HL-60 (cell line): ENCODE measurements around the gene ETF1.

Experiments
- DNase-seq, 2 experiments: peaks; one replicate each; pipeline ENCODE4 v3.0.0-alpha.2; 2010 to 2020; ENCODE audit warnings: low read depth in 1 of 2, low spot score in 1 of 2
- H3K27ac ChIP-seq: fragments of 250-450 bp; sonication (Bioruptor Pico); replicated peaks from 2 replicates; pipeline ENCODE4 v1.5.1; 2020; ENCODE audit warnings: mild to moderate bottlenecking, moderate library complexity
- H3K27me3 ChIP-seq: fragments of 250-450 bp; sonication (Bioruptor Pico); 2 replicates; pipeline ENCODE4 v1.5.1; 2021; ENCODE audit warnings: mild to moderate bottlenecking, moderate library complexity; ENCODE audit not compliant: insufficient read depth, poor library complexity, severe bottlenecking
- H3K4me3 ChIP-seq: replicated peaks from 2 replicates; pipeline ENCODE4 v1.5.1; 2011; ENCODE audit warnings: mild to moderate bottlenecking, control low read depth, low read length; ENCODE audit not compliant: insufficient read depth
- GABPA ChIP-seq: IDR thresholded peaks from 2 replicates; pipeline ENCODE4 v1.6.1; 2012; ENCODE audit warnings: low read depth
- POLR2AphosphoS5 ChIP-seq: IDR thresholded peaks from 2 replicates; pipeline ENCODE4 v1.6.1; 2012; ENCODE audit warnings: low read depth
- REST ChIP-seq: IDR thresholded peaks from 2 replicates; pipeline ENCODE4 v1.6.1; 2012; ENCODE audit warnings: low read depth; ENCODE audit not compliant: insufficient replicate concordance
- SPI1 ChIP-seq: IDR thresholded peaks from 2 replicates; pipeline ENCODE4 v1.6.1; 2012; ENCODE audit warnings: low read depth, mild to moderate bottlenecking, borderline replicate concordance
- TF ChIP-seq, protein P1 (sequence below): IDR thresholded peaks from one replicate; pipeline ENCODE4 v1.5.1; 2011; ENCODE audit warnings: low read length, control low read depth, inconsistent platforms; ENCODE audit not compliant: insufficient read depth

The ETF1 gene

GRCh38 chr5:138560971-138561370 lies 17.9 kb upstream of the ETF1 start:
- no peak for TF ChIP-seq POLR2AphosphoS5
- TF ChIP-seq GABPA: no peak
- TF ChIP-seq, protein P1, sequence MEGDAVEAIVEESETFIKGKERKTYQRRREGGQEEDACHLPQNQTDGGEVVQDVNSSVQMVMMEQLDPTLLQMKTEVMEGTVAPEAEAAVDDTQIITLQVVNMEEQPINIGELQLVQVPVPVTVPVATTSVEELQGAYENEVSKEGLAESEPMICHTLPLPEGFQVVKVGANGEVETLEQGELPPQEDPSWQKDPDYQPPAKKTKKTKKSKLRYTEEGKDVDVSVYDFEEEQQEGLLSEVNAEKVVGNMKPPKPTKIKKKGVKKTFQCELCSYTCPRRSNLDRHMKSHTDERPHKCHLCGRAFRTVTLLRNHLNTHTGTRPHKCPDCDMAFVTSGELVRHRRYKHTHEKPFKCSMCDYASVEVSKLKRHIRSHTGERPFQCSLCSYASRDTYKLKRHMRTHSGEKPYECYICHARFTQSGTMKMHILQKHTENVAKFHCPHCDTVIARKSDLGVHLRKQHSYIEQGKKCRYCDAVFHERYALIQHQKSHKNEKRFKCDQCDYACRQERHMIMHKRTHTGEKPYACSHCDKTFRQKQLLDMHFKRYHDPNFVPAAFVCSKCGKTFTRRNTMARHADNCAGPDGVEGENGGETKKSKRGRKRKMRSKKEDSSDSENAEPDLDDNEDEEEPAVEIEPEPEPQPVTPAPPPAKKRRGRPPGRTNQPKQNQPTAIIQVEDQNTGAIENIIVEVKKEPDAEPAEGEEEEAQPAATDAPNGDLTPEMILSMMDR: no peak
- TF ChIP-seq SPI1: no peak
- no peak for TF ChIP-seq REST
- no peaks in the 10 kb centered on the region for H3K27me3 ChIP-seq
- DNase-seq: no peak
- H3K4me3 ChIP-seq: no peak overlapping the region
- H3K27ac ChIP-seq: no peak overlapping the region

DNA sequence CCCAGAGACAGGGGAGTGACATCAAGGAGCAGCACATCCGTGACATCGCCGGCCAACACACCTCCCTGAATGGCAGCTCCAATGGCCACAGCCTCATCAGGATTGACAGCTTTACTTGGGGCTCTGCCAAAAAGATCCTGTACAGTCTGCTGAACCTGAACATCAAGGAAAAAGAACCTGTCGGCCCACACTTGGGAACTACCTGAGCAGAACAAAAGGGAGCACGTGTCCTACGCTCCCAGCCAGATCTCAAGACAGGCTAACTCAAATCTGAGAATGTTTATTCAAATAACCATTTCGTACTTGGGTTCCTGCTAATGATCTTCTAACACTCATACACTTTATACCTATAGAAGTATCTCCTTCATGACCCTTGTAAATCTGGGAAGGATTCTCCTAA lies 16.9 kb upstream of the ETF1 start:
- no peak overlapping the region for H3K27ac ChIP-seq
- no peaks in the 10 kb centered on the region for H3K27me3 ChIP-seq
- DNase-seq: no peak
- TF ChIP-seq REST: no peak
- no peak overlapping the region for H3K4me3 ChIP-seq

- no peak for DNase-seq
- Histone ChIP-seq H3K4me3 (no peak overlapping the region), H3K27me3 (no peaks in the 10 kb centered on the region), H3K27ac (no peak overlapping the region)
- TF ChIP-seq REST (no peak), GABPA (no peak), POLR2AphosphoS5 (no peak), SPI1 (no peak)
- TF ChIP-seq, protein P1: no peak
These were observed 14.6 kb upstream of the ETF1 start for GRCh38 chr5:138557677-138558076.

DNA sequence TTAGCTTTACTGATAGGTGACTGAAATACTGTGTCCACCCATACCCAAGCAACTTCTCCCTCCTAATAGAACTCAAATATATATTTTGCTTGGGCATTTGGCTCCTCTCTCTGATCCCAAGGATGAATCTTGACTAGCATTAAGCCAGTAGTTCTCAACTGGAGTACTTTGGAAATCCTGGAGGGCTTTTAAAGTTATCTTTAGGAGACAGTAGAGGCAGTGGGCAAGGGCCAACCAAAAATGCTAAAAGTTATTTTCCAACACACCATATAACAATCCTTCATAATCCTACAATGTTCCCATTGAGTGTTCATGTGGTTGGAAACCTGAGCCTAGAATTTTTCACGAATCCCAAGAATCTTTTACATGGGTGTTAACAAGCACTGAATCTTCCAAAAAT lies 11.1 kb upstream of the ETF1 start:
- no peaks in the 10 kb centered on the region for H3K27me3 ChIP-seq
- no peak for DNase-seq
- no peak overlapping the region for H3K27ac ChIP-seq
- TF ChIP-seq, protein P1: no peak
- TF ChIP-seq SPI1 (no peak), GABPA (no peak), POLR2AphosphoS5 (no peak), REST (no peak)
- H3K4me3 ChIP-seq: no peak overlapping the region
